HEK293T (cell line): ENCODE data around the gene MKLN1.

Experiments used
- CTCF ChIA-PET: fragments of 350-600 bp; formaldehyde crosslinking; extraction: SDS; loops from one replicate; lab custom pipeline; 2021; ENCODE audit warnings: antibody characterized with exemption, inconsistent platforms; lab: Yijun Ruan, JAX
- POLR2A ChIA-PET: fragments of 350-600 bp; formaldehyde crosslinking; extraction: SDS; loops from one replicate; lab custom pipeline; 2020; ENCODE audit warnings: antibody characterized with exemption, inconsistent platforms; lab: Yijun Ruan, JAX
- DNase-seq: peaks from one replicate; pipeline ENCODE4 v3.0.0; 2012; ENCODE audit warnings: mixed read lengths; ENCODE audit errors: extremely low spot score
- ARNT ChIP-seq: fragments of 450-650 bp; IDR thresholded peaks from 2 replicates; pipeline ENCODE4 v1.6.1; 2017; ENCODE audit warnings: mild to moderate bottlenecking
- BHLHE40 ChIP-seq: fragments of 450-650 bp; IDR thresholded peaks from 2 replicates; pipeline ENCODE4 v1.6.1; 2016; ENCODE audit warnings: mild to moderate bottlenecking, moderate library complexity, borderline replicate concordance
- CTBP1 ChIP-seq: fragments of 450-650 bp; IDR thresholded peaks from 2 replicates; pipeline ENCODE4 v1.6.1; 2016; ENCODE audit warnings: borderline replicate concordance
- ELF4 ChIP-seq: fragments of 450-650 bp; IDR thresholded peaks from 2 replicates; pipeline ENCODE4 v1.6.1; 2017; ENCODE audit warnings: antibody characterized with exemption
- FOXA1 ChIP-seq: fragments of 450-650 bp; IDR thresholded peaks from 2 replicates; pipeline ENCODE4 v1.6.1; 2016; ENCODE audit warnings: mild to moderate bottlenecking
- FOXK2 ChIP-seq: fragments of 450-650 bp; IDR thresholded peaks from 2 replicates; pipeline ENCODE4 v1.6.1; 2016; ENCODE audit warnings: mild to moderate bottlenecking
- FOXM1 ChIP-seq: fragments of 450-650 bp; IDR thresholded peaks from 2 replicates; pipeline ENCODE4 v1.6.1; 2017; ENCODE audit warnings: mild to moderate bottlenecking, borderline replicate concordance
- HDGF ChIP-seq: fragments of 450-650 bp; IDR thresholded peaks from 2 replicates; pipeline ENCODE4 v1.6.1; 2017; ENCODE audit warnings: antibody characterized with exemption, borderline replicate concordance
- L3MBTL2 ChIP-seq: fragments of 450-650 bp; conservative IDR thresholded peaks from 2 replicates; pipeline ENCODE4 v1.6.1; 2016; ENCODE audit warnings: mild to moderate bottlenecking
- LEF1 ChIP-seq: fragments of 450-650 bp; IDR thresholded peaks from 2 replicates; pipeline ENCODE4 v1.6.1; 2017; ENCODE audit warnings: mild to moderate bottlenecking, borderline replicate concordance
- NFRKB ChIP-seq: fragments of 450-650 bp; IDR thresholded peaks from 2 replicates; pipeline ENCODE4 v1.6.1; 2016; ENCODE audit warnings: mild to moderate bottlenecking, moderate library complexity
- SP1 ChIP-seq: fragments of 450-650 bp; IDR thresholded peaks from 2 replicates; pipeline ENCODE4 v1.6.1; 2017
- SUZ12 ChIP-seq: fragments of 450-650 bp; IDR thresholded peaks from 2 replicates; pipeline ENCODE4 v1.6.1; 2016; ENCODE audit warnings: mild to moderate bottlenecking
- TARDBP ChIP-seq: fragments of 450-650 bp; IDR thresholded peaks from 2 replicates; pipeline ENCODE4 v1.6.1; 2016
- ZNF384 ChIP-seq: fragments of 450-650 bp; IDR thresholded peaks from 2 replicates; pipeline ENCODE4 v1.6.1; 2016
- TF ChIP-seq, protein P1 (sequence below): fragments of 450-650 bp; IDR thresholded peaks from 2 replicates; pipeline ENCODE4 v1.6.1; 2016

Gene MKLN1

DNA sequence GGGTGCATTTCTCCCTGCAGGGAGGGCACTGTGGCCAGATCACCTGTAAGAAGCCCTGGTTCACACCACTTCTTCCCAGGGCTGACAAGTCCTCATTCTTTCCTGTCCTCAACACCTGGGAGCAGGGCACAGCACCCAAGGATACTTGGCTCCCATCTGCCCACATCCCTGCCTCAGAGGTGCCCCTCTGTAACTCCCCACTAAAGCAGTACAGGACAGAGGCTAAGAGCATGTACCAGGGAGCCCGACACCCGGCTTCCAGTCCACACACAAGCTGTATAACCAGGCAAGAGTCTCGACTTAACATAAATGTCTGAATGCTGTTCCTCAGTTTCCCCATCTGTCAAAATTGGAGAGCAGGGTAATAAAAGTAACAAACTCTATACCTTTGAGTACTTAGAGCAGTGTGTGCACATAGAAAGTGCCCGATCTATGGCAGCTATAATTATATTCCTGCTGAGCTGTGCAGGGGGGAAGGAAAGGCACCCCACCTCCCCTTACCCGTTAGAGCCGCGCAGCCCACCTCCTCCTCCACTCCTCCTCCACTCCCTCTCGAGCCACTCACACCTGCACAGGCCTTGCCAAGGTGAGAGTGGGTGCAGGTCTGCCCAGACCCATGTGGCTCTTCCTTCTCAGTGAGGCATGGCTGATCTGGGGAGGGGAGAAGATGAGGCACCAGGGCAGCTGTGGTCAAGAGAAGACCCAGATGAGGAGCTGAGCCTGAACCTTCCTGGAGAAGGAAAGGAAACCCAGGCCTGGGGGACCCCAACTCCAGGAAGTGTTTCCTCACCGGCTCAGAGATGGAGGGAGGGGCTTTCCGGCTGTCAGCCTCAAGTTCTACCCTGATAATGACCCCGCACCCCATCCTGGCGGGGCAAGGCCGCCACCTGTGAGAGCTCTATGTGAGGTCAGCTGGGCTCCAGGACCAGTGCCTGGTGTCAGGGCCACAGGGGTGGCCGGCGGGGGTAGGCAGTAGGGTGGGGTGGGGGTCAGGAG lies 206.2 kb downstream of the MKLN1 start:
- ChIA-PET CTCF (interaction anchor here (1.4 kb wide), 1 partner anchor 13 kb away, joined by 4 read pairs; no protein-coding TSS in a partner anchor), POLR2A (no interaction called here)
- no peak for DNase-seq
- TF ChIP-seq HDGF (no peak), ELF4 (no peak), FOXM1 (no peak), ZNF384 (no peak), BHLHE40 (no peak), L3MBTL2 (no peak), SP1 (no peak), ARNT (no peak), FOXK2 (no peak), SUZ12 (no peak), TARDBP (no peak), CTBP1 (no peak)
- TF ChIP-seq, protein P1, sequence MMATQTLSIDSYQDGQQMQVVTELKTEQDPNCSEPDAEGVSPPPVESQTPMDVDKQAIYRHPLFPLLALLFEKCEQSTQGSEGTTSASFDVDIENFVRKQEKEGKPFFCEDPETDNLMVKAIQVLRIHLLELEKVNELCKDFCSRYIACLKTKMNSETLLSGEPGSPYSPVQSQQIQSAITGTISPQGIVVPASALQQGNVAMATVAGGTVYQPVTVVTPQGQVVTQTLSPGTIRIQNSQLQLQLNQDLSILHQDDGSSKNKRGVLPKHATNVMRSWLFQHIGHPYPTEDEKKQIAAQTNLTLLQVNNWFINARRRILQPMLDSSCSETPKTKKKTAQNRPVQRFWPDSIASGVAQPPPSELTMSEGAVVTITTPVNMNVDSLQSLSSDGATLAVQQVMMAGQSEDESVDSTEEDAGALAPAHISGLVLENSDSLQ, result no peak

DNA sequence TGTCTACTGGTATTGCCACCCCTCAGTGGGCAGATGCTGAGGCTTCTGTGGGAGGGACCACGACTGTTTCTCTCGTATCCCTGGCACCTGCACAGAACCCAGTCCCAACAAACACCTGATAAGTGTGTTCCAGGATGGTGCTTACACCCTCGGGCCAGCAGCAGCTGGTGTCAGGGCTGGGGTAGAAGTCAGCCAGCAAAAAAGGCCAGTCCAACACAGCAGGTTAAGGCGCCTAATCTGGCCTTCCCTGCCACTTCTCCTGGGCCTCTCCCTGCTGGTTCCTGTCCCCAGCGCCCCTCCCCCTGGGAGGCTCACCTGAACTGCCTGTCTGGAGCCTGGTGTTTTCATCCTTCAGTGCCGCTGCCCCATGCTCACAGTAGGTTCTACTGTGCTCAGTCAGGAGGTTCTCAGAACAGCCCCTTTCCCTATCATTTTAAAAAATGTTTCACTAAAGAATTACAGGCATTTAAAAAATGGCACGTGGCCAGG lies 208.7 kb downstream of the MKLN1 start:
- TF ChIP-seq FOXA1, result no peak
- TF ChIP-seq TARDBP, result no peak
- no peak for TF ChIP-seq SP1
- TF ChIP-seq NFRKB, result no peak
- TF ChIP-seq BHLHE40, result no peak
- no peak for TF ChIP-seq SUZ12
- TF ChIP-seq CTBP1, result no peak
- TF ChIP-seq, protein P1, result no peak
- no peak for TF ChIP-seq FOXK2
- no peak for TF ChIP-seq ZNF384
- no peak for TF ChIP-seq HDGF
- no peak for TF ChIP-seq FOXM1
- TF ChIP-seq ELF4, result no peak
- no peak for TF ChIP-seq LEF1
- no peak for TF ChIP-seq ARNT
- TF ChIP-seq L3MBTL2, result no peak
- POLR2A ChIA-PET, result no interaction called here
- CTCF ChIA-PET, result no interaction called here
- DNase-seq, result no peak

DNA sequence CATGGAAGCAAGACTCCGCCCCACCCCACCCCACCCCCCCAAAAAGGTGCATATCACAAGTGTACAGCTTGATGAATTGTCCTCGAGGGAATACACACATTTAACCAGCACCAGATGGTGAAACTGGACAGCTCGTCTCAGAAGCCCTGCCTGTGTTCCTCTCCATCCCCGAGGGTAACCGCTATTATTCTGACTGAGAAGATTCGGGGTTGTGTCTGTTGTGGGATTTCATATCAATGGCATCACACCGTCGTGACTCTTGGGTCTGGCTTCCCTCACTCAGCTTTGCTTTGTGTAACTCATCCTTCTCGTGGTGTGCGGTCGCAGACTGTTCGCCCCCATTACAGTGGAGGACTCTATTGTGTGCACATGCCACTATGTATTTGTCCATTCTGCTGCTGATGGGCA lies 209.9 kb downstream of the MKLN1 start:
- CTCF ChIA-PET, result no interaction called here
- POLR2A ChIA-PET, result no interaction called here
- DNase-seq, result no peak

DNA sequence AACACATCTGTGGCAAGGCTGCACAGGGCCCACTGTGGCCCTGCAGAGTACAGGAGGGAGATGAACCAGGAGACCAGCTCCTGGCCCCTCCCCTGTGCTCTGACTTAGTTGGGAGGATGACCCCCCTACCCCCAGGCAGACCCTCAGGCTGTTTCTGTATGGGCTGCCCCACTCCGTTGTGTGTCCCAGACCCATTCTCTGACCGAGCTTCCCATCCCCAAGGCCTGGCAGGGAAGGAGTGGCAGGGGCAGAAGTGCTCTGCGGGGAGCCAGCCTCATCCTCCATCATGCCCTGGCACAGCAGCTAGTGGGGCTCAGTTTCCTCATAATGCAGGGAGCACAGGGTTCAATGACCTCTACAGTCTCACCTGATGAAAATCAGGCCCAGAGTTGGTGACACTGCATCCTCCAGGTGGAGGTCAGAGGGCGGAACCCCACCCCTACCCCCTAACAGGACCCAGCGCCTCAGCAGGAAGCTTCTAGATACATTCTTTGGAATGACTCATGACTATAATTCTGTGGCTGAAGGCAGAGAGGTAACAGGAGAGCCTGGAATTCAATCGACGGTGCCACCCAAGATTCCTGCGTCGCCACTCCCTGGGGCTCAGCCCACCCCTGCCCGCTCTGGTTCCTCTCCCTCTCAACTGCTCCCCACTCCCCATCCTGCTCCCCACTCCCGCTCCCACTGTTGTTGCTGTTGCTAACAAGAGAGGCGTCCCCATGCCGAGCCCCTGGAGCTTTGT lies 210.6 kb downstream of the MKLN1 start:
- ChIA-PET CTCF (no interaction called here), POLR2A (no interaction called here)
- no peak for DNase-seq
- no peak for TF ChIP-seq LEF1
- no peak for TF ChIP-seq BHLHE40
- no peak for TF ChIP-seq ELF4
- TF ChIP-seq FOXK2, result no peak
- TF ChIP-seq HDGF, result no peak
- TF ChIP-seq TARDBP, result no peak
- no peak for TF ChIP-seq NFRKB
- TF ChIP-seq L3MBTL2, result no peak
- TF ChIP-seq SUZ12, result no peak
- no peak for TF ChIP-seq SP1
- no peak for TF ChIP-seq ZNF384

More for the DNA sequence above, 209.9 kb downstream of the MKLN1 start:
- TF ChIP-seq ZNF384 (no peak), LEF1 (no peak), TARDBP (no peak), HDGF (no peak), ELF4 (no peak), SUZ12 (no peak), FOXM1 (no peak), CTBP1 (no peak), L3MBTL2 (no peak), BHLHE40 (no peak), FOXA1 (no peak), FOXK2 (no peak), SP1 (no peak), NFRKB (no peak), ARNT (no peak)
- TF ChIP-seq, protein P1, result no peak

DNA sequence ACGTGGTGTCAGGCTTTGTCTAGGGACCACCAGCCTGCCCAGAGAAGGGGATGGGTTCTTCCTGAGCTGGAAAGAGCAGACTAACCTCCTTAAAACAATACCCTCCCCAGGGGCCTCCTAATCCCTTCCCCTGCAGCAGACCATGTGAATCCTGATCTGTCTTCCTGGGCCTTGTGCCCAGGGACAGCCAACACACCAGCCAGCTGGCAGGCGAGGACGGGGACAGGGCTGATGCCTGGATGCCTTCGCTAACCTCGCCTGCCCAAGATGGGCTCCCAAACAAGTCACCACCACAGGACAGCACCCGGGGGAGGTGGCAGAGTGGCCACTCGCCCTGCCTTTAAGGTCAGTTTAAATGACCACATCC lies 211.1 kb downstream of the MKLN1 start:
- DNase-seq, result no peak
- POLR2A ChIA-PET, result no interaction called here
- no peak for TF ChIP-seq TARDBP
- TF ChIP-seq ARNT, result no peak
- TF ChIP-seq SP1, result no peak
- TF ChIP-seq HDGF, result no peak
- TF ChIP-seq L3MBTL2, result no peak
- CTCF ChIA-PET, result no interaction called here
